Suprapubic skin (tissue), 4 donors: ENCODE data around the gene NLRP3. TPM values are rescaled to one million over a fixed set of nuclear protein-coding genes. Genes with fewer than 3 reads are reported as not detected.

Source experiments
- DNase-seq, 2 donors: peaks; one replicate each; pipeline ENCODE4 v3.0.0-alpha.2; 2019; ENCODE audit warnings: low spot score in 2 of 2
- H3K27ac ChIP-seq: fragments of 200-600 bp; sonication (generic); one replicate; pipeline ENCODE4 v1.5.1; 2019
- H3K27me3 ChIP-seq: fragments of 200-600 bp; sonication (generic); one replicate; pipeline ENCODE4 v1.5.1; 2019
- H3K36me3 ChIP-seq: fragments of 200-600 bp; sonication (generic); one replicate; pipeline ENCODE4 v1.5.1; 2019
- H3K4me1 ChIP-seq: fragments of 200-600 bp; sonication (generic); one replicate; pipeline ENCODE4 v1.5.1; 2019
- H3K4me3 ChIP-seq: fragments of 200-600 bp; sonication (generic); one replicate; pipeline ENCODE4 v1.5.1; 2019; ENCODE audit warnings: mild to moderate bottlenecking
- H3K9me3 ChIP-seq: fragments of 200-600 bp; sonication (generic); one replicate; pipeline ENCODE4 v1.5.1; 2019
- EP300 ChIP-seq: sonication (generic); formaldehyde crosslinking; IDR thresholded peaks from one replicate; pipeline ENCODE4 v1.6.1; 2017; ENCODE audit warnings: antibody characterized with exemption
- POLR2A ChIP-seq, 2 donors: fragments of 450-650 bp; IDR thresholded peaks; one replicate each; pipeline ENCODE4 v1.6.1; 2017; ENCODE audit warnings: antibody characterized with exemption in 2 of 2, mild to moderate bottlenecking in 2 of 2, moderate library complexity in 2 of 2
- POLR2AphosphoS5 ChIP-seq, 3 donors: sonication (generic); formaldehyde crosslinking; IDR thresholded peaks; one replicate each; pipeline ENCODE4 v1.6.1; 2017; ENCODE audit warnings: antibody characterized with exemption in 3 of 3
- WGBS: methylation state at CpG from one replicate; pipeline ENCODE4 v1.1.5; 2018; 5-methylcytosine and 5-hydroxymethylcytosine counted together
- total RNA-seq, 4 donors: library from RNA; depleted of rRNA; stranded (reverse); fragments of >200 nt; gene quantifications; one replicate each; pipeline ENCODE4 v1.1.0, GENCODE V29; 2016
- TF ChIP-seq, protein P1 (sequence below), 2 donors: fragments of 200-600 bp in 1 of 2; fragments of 450-650 bp in 1 of 2; sonication (generic) in 1 of 2; IDR thresholded peaks; one replicate each; pipeline ENCODE4 v1.5.1; 2016 to 2019; ENCODE audit warnings: antibody characterized with exemption in 2 of 2, mild to moderate bottlenecking in 1 of 2, moderate library complexity in 1 of 2

The NLRP3 gene
- total RNA-seq, 4 donors from 2014 or later: 0.87 to 1.6 (median 1.3) TPM

DNA sequence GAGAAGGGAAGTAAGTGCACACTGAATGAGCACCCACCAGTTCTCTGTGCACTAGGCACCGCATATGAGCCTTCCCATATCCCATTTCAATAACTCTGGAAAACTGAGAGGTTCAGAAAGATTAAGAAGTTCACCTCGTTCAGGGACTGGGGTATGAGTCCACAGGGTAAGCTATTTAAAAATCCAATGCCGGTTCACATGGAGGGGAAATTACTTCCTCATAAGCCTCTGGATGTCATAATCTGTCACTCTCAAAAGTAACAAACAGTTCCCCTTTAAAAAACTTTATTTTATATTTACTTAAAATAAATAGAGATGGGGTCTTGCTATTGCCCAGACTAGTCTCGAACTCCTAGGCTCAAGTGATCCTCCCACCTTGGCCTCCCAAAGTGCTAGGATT, 40.0 kb downstream of the NLRP3 start:
- H3K4me1 ChIP-seq: peaks cover 4% of the 10 kb centered on the region
- H3K9me3 ChIP-seq: no peaks in the 10 kb centered on the region
- no peak overlapping the region for H3K4me3 ChIP-seq
- TF ChIP-seq EP300: no peak
- TF ChIP-seq, protein P1, sequence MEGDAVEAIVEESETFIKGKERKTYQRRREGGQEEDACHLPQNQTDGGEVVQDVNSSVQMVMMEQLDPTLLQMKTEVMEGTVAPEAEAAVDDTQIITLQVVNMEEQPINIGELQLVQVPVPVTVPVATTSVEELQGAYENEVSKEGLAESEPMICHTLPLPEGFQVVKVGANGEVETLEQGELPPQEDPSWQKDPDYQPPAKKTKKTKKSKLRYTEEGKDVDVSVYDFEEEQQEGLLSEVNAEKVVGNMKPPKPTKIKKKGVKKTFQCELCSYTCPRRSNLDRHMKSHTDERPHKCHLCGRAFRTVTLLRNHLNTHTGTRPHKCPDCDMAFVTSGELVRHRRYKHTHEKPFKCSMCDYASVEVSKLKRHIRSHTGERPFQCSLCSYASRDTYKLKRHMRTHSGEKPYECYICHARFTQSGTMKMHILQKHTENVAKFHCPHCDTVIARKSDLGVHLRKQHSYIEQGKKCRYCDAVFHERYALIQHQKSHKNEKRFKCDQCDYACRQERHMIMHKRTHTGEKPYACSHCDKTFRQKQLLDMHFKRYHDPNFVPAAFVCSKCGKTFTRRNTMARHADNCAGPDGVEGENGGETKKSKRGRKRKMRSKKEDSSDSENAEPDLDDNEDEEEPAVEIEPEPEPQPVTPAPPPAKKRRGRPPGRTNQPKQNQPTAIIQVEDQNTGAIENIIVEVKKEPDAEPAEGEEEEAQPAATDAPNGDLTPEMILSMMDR (IDR thresholded peaks at IDR 0.05): no peak
- TF ChIP-seq POLR2AphosphoS5 (IDR thresholded peaks at IDR 0.05): no peak
- TF ChIP-seq POLR2A (IDR thresholded peaks at IDR 0.05): no peak
- no peaks in the 10 kb centered on the region for H3K36me3 ChIP-seq
- H3K27ac ChIP-seq: no peak overlapping the region
- H3K27me3 ChIP-seq: peaks cover 20% of the 10 kb centered on the region
- WGBS: 79% methylated on average over 4 of the region's 4 CpGs
- no peak for DNase-seq

DNA sequence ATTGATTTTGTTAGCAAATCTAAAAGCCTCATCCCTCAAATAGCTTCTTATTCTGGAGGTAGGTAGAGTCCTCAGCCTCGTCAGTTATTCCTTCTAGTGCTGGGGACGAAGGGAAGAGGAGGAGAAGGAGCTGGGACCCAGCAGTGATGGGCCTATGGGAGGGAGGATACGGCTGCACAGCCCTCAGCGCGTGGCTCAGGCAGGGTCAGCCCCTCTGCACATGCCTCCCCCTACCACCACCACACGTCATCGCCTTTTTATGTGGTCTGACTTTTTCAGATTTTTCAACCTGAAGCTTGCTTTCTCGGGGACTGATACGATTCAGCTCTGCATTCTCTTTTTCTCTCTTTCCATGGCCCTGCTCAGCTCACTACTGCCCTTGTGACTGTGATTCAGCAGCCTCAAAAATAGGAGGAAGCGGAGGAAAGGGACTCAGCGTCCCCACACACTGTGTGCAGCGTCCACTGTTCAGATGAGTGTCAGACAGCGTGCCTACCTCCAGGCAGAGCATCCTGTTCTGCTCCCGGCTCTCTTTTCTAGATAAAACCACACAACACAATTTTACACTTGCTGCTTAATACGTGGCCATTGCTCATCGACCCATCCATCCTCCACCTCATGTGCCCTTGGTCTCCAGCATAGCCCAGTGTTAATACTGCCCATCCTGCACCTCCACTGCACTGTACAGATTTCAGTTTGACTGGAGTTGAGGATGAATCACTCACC, 41.1 kb downstream of the NLRP3 start:
- no peak for DNase-seq
- peaks cover 11% of the 10 kb centered on the region for H3K27me3 ChIP-seq
- no peak overlapping the region for H3K27ac ChIP-seq
- H3K9me3 ChIP-seq: no peaks in the 10 kb centered on the region
- WGBS: 62% methylated on average over 16 of the region's 16 CpGs
- H3K36me3 ChIP-seq: no peaks in the 10 kb centered on the region
- no peak for TF ChIP-seq EP300
- no peak for TF ChIP-seq POLR2A (IDR thresholded peaks at IDR 0.05)
- TF ChIP-seq POLR2AphosphoS5 (IDR thresholded peaks at IDR 0.05): no peak
- TF ChIP-seq, protein P1 (IDR thresholded peaks at IDR 0.05): no peak
- no peak overlapping the region for H3K4me3 ChIP-seq
- H3K4me1 ChIP-seq: peaks cover 4% of the 10 kb centered on the region

GRCh38 chr1:247459507-247459906, 43.5 kb downstream of the NLRP3 start:
- peaks cover 8% of the 10 kb centered on the region for H3K27me3 ChIP-seq
- H3K36me3 ChIP-seq: no peaks in the 10 kb centered on the region
- no peak overlapping the region for H3K27ac ChIP-seq
- TF ChIP-seq EP300: no peak
- no peak for TF ChIP-seq POLR2AphosphoS5 (IDR thresholded peaks at IDR 0.05)
- TF ChIP-seq, protein P1 (IDR thresholded peaks at IDR 0.05): no peak
- TF ChIP-seq POLR2A (IDR thresholded peaks at IDR 0.05): no peak
- H3K9me3 ChIP-seq: no peaks in the 10 kb centered on the region
- no peak for DNase-seq
- 58% methylated on average over 7 of the region's 7 CpGs for WGBS
- no peaks in the 10 kb centered on the region for H3K4me1 ChIP-seq
- no peak overlapping the region for H3K4me3 ChIP-seq

GRCh38 chr1:247465796-247466195, 49.8 kb downstream of the NLRP3 start:
- Histone ChIP-seq H3K4me1 (no peaks in the 10 kb centered on the region), H3K27ac (no peak overlapping the region), H3K4me3 (no peak overlapping the region), H3K27me3 (no peaks in the 10 kb centered on the region), H3K36me3 (no peaks in the 10 kb centered on the region), H3K9me3 (no peaks in the 10 kb centered on the region)
- no peak for DNase-seq
- no peak for TF ChIP-seq POLR2A (IDR thresholded peaks at IDR 0.05)
- WGBS: 60% methylated on average over 6 of the region's 6 CpGs

GRCh38 chr1:247467129-247467528, 51.2 kb downstream of the NLRP3 start:
- no peak for TF ChIP-seq POLR2AphosphoS5 (IDR thresholded peaks at IDR 0.05)
- no peak for TF ChIP-seq POLR2A (IDR thresholded peaks at IDR 0.05)
- TF ChIP-seq EP300: no peak
- TF ChIP-seq, protein P1 (IDR thresholded peaks at IDR 0.05): no peak
- 73% methylated on average over 2 of the region's 2 CpGs for WGBS
- H3K9me3 ChIP-seq: no peaks in the 10 kb centered on the region

More at GRCh38 chr1:247467129-247467528, 51.2 kb downstream of the NLRP3 start:
- H3K27ac ChIP-seq: no peak overlapping the region
- H3K4me3 ChIP-seq: no peak overlapping the region
- no peak for DNase-seq
- H3K4me1 ChIP-seq: no peaks in the 10 kb centered on the region
- no peaks in the 10 kb centered on the region for H3K36me3 ChIP-seq
- no peaks in the 10 kb centered on the region for H3K27me3 ChIP-seq
